Fibroblast of upper back skin (primary cell): ENCODE data around the gene NANOS2.
"Not testable (repeated sequence)": the region's sequence is repeated elsewhere in the genome, so short reads cannot be mapped to it uniquely, and the experiment has no call there.

Source experiments
- DNase-seq: peaks from one replicate; pipeline ENCODE4 v3.0.0-alpha.2; 2013

NANOS2 gene

GRCh38 chr19:45873219-45873772, 41.3 kb downstream of the NANOS2 start:
- no peak for DNase-seq

GRCh38 chr19:45872095-45872919, 42.3 kb downstream of the NANOS2 start:
- no peak for DNase-seq

GRCh38 chr19:45870798-45871197, 43.8 kb downstream of the NANOS2 start:
- DNase-seq = no peak

GRCh38 chr19:45867241-45867640, 47.3 kb downstream of the NANOS2 start:
- DNase-seq = not testable (repeated sequence)

GRCh38 chr19:45866400-45867176, 48.0 kb downstream of the NANOS2 start:
- DNase-seq = no peak

- DNase-seq = no peak
These were observed 49.2 kb downstream of the NANOS2 start for GRCh38 chr19:45865269-45865948.

GRCh38 chr19:45864629-45865082, 49.9 kb downstream of the NANOS2 start:
- no peak for DNase-seq

GRCh38 chr19:45863840-45864628, 50.5 kb downstream of the NANOS2 start, which contains the start of gene FOXA3:
Gene FOXA3 (plus strand): TSS chr19:45864326. CDS start chr19:45864457, 131 bp downstream.
- DNase-seq = peak; percentile 34

GRCh38 chr19:45863335-45863839, 51.2 kb downstream of the NANOS2 start:
- DNase-seq = no peak
